ENCODE measurements around the gene RAB11FIP3.

The RAB11FIP3 gene

GRCh38 chr16:534856-535445 lies 109.5 kb downstream of the RAB11FIP3 start:
- no peak for DNase-seq

- DNase-seq, result no peak
Observed at GRCh38 chr16:535446-536405, 110.3 kb downstream of the RAB11FIP3 start.

- DNase-seq, result no peak
Observed at GRCh38 chr16:536746-537145, 111.3 kb downstream of the RAB11FIP3 start.

- DNase-seq, result no peak
Observed at GRCh38 chr16:537415-538335, 112.2 kb downstream of the RAB11FIP3 start.

GRCh38 chr16:539901-540530 lies 114.6 kb downstream of the RAB11FIP3 start:
- no peak for DNase-seq

GRCh38 chr16:540645-541340 lies 115.3 kb downstream of the RAB11FIP3 start:
- no peak for DNase-seq

- no peak for DNase-seq
Observed at GRCh38 chr16:543301-544164, 118.1 kb downstream of the RAB11FIP3 start.

- no peak for DNase-seq
Observed at GRCh38 chr16:544517-544916, 119.1 kb downstream of the RAB11FIP3 start.

- DNase-seq, result peak; percentile 21
Observed at GRCh38 chr16:546909-547770, 121.7 kb downstream of the RAB11FIP3 start.

- DNase-seq, result no peak
Observed at GRCh38 chr16:548586-548985, 123.1 kb downstream of the RAB11FIP3 start.

- no peak for DNase-seq
Observed at GRCh38 chr16:549544-550263, 124.3 kb downstream of the RAB11FIP3 start.

GRCh38 chr16:551210-551609 lies 125.8 kb downstream of the RAB11FIP3 start:
- DNase-seq, result no peak

GRCh38 chr16:552171-552570 lies 126.7 kb downstream of the RAB11FIP3 start:
- no peak for DNase-seq

- DNase-seq, result no peak
Observed at GRCh38 chr16:553601-554296, 128.3 kb downstream of the RAB11FIP3 start.

GRCh38 chr16:554297-554621 lies 128.8 kb downstream of the RAB11FIP3 start:
- no peak for DNase-seq

- DNase-seq, result no peak
Observed at GRCh38 chr16:554640-555365, 129.4 kb downstream of the RAB11FIP3 start.

- no peak for DNase-seq
Observed at GRCh38 chr16:555528-556473, 130.4 kb downstream of the RAB11FIP3 start.
